K562 (cell line): ENCODE measurements around the gene RDH13. TPM values are rescaled to one million over a fixed set of nuclear protein-coding genes. Genes with fewer than 3 reads are reported as not detected.

Experiments
- ATAC-seq: fragments of 200-7000 bp; cut with Tn5 transposase; 3 replicates; pipeline ENCODE4 v1.9.1; 2020; ENCODE audit warnings: moderate library complexity
- BruUV-seq: library from RNA; stranded (reverse); fragments of 400-500 nt; replicated peaks from 2 replicates; lab custom pipeline; 2021; lab: Mats Ljungman, UMichigan
- CTCF ChIA-PET: fragments of 300-600 bp; formaldehyde crosslinking; extraction: SDS; loops from one replicate; lab custom pipeline; 2021; ENCODE audit warnings: low intra/inter-chr PET ratio; lab: Yijun Ruan, JAX
- POLR2A ChIA-PET: fragments of 300-600, 350-650 bp; sonication (Branson Sonifier 250); formaldehyde crosslinking; extraction: SDS; loops from one replicate; lab custom pipeline; 2021; ENCODE audit warnings: antibody characterized with exemption, inconsistent platforms; lab: Yijun Ruan, JAX
- DNase-seq, 4 experiments: peaks; one replicate each; pipeline versions ENCODE4 v3.0.0 to v3.0.0-alpha.2; 2011 to 2018; ENCODE audit warnings: low spot score in 3 of 4, mixed read lengths in 3 of 4; ENCODE audit errors: extremely low read depth in 1 of 4
- FAIRE-seq: peaks from 2 replicates; lab custom pipeline; 2011; peaks lifted over from hg19 to GRCh38; lab: Jason Lieb, UNC
- H2AFZ ChIP-seq: 2 replicates; pipeline ENCODE4 v1.6.0; 2011; ENCODE audit warnings: low read depth, low read length, control low read depth, inconsistent platforms
- H3K27ac ChIP-seq: fragments of 200-600 bp; 3 replicates; pipeline ENCODE4 v1.8.0; 2011; ENCODE audit warnings: low read depth, mild to moderate bottlenecking, control low read depth, inconsistent platforms, low read length, moderate library complexity, mixed read lengths; ENCODE audit errors: extremely low read depth
- H3K27me3 ChIP-seq, 2 experiments: fragments of 300-600 bp in 1 of 2; 2 replicates in 1 of 2; 3 replicates in 1 of 2; pipeline versions ENCODE4 v1.6.0 to v1.8.0; 2011; ENCODE audit warnings: inconsistent platforms in 2 of 2, low read length in 2 of 2, mild to moderate bottlenecking in 1 of 2, mixed read lengths in 1 of 2, moderate library complexity in 1 of 2; ENCODE audit not compliant: control insufficient read depth in 2 of 2, insufficient read depth in 2 of 2
- H3K36me3 ChIP-seq: fragments of 300-600 bp; 3 replicates; pipeline ENCODE4 v1.8.0; 2011; ENCODE audit warnings: mild to moderate bottlenecking, low read length, inconsistent platforms; ENCODE audit not compliant: control insufficient read depth, insufficient read depth
- H3K4me1 ChIP-seq, 2 experiments: fragments of 200-600 bp in 1 of 2; replicated peaks in 1 of 2; 2 replicates in 1 of 2; 3 replicates in 1 of 2; pipeline versions ENCODE4 v1.5.1 to v1.8.0; 2011; ENCODE audit warnings: inconsistent platforms in 2 of 2, low read length in 2 of 2, mild to moderate bottlenecking in 1 of 2, mixed read lengths in 1 of 2, moderate library complexity in 1 of 2; ENCODE audit not compliant: control insufficient read depth in 2 of 2, insufficient read depth in 2 of 2
- H3K4me2 ChIP-seq: 2 replicates; pipeline ENCODE4 v1.6.1; 2011; ENCODE audit warnings: low read length, control low read depth, inconsistent platforms, mixed read lengths; ENCODE audit not compliant: insufficient read depth
- H3K4me3 ChIP-seq: fragments of 200-600 bp; sonication (generic), shearing (Covaris generic); 2 replicates; pipeline ENCODE4 v1.5.1; 2016; ENCODE audit warnings: control low read depth, inconsistent platforms
- H3K79me2 ChIP-seq: fragments of 200-600 bp; 3 replicates; pipeline ENCODE4 v1.8.0; 2011; ENCODE audit warnings: low read length, inconsistent platforms; ENCODE audit not compliant: control insufficient read depth, insufficient read depth
- H3K9ac ChIP-seq, 2 experiments: 2 replicates each; pipeline versions ENCODE4 v1.6.0 to v1.6.1; 2011; ENCODE audit warnings: low read depth in 2 of 2, low read length in 2 of 2, control low read depth in 1 of 2, inconsistent platforms in 1 of 2, mild to moderate bottlenecking in 1 of 2, mixed read lengths in 1 of 2; ENCODE audit not compliant: insufficient read depth in 1 of 2
- H3K9me1 ChIP-seq: one replicate; pipeline ENCODE4 v1.6.0; 2011; ENCODE audit warnings: inconsistent platforms, mild to moderate bottlenecking, low read length, moderate library complexity; ENCODE audit not compliant: control insufficient read depth, insufficient read depth
- H3K9me3 ChIP-seq: replicated peaks from 2 replicates; pipeline ENCODE4 v1.5.1; 2011; ENCODE audit warnings: low read depth, low read length, inconsistent platforms; ENCODE audit not compliant: control insufficient read depth, insufficient read depth
- H4K20me1 ChIP-seq: replicated peaks from 2 replicates; pipeline ENCODE4 v1.6.1; 2011; ENCODE audit warnings: low read length, inconsistent platforms, mixed read lengths; ENCODE audit not compliant: control insufficient read depth, insufficient read depth
- CEBPG ChIP-seq, 3 experiments: fragments of 200-800 bp in 1 of 3; sonication (Bioruptor generic) in 1 of 3; sonication (generic) in 1 of 3; formaldehyde crosslinking in 1 of 3; IDR thresholded peaks in 2 of 3; conservative IDR thresholded peaks in 1 of 3; 2 replicates each; pipeline versions ENCODE4 v1.6.1 to v1.8.0; 2016 to 2022; ENCODE audit warnings: missing compliant biosample characterization in 2 of 3, missing genetic modification characterization in 2 of 3, mild to moderate bottlenecking in 1 of 3, missing genetic modification reagents in 1 of 3
- DMBX1 ChIP-seq: fragments of 250-450 bp; sonication (Bioruptor Pico); IDR thresholded peaks from 2 replicates; pipeline ENCODE4 v1.8.0; 2022; ENCODE audit warnings: inconsistent platforms, mild to moderate bottlenecking, moderate library complexity, borderline replicate concordance
- POLR2G ChIP-seq: fragments of 200-400 bp; formaldehyde crosslinking; IDR thresholded peaks from 2 replicates; pipeline ENCODE4 v1.6.1; 2017; ENCODE audit warnings: low read depth, mild to moderate bottlenecking, antibody characterized with exemption, low read length, moderate library complexity
- TCF3 ChIP-seq: sonication (generic); formaldehyde crosslinking; IDR thresholded peaks from 2 replicates; pipeline ENCODE4 v1.4.0; 2020; ENCODE audit warnings: mild to moderate bottlenecking, missing genetic modification reagents
- ZNF134 ChIP-seq: fragments of 250-450 bp; sonication (Bioruptor Pico); conservative IDR thresholded peaks from 2 replicates; pipeline ENCODE4 v1.4.0; 2020
- ZNF3 ChIP-seq: fragments of 250-450 bp; sonication (Bioruptor Pico); IDR thresholded peaks from 2 replicates; pipeline ENCODE4 v1.5.0; 2021; ENCODE audit warnings: mild to moderate bottlenecking, moderate library complexity
- WGBS: fragments of 100-300 bp; shearing (Covaris generic); methylation state at CpG from one replicate; pipeline ENCODE4 v1.1.6; 2016; ENCODE audit warnings: low coverage, mixed read lengths; ENCODE audit not compliant: insufficient coverage; ENCODE audit errors: missing lambda C conversion rate; 5-methylcytosine and 5-hydroxymethylcytosine counted together
- in situ Hi-C: fragments of 300-500 bp; cut with MboI; formaldehyde crosslinking; loops from 4 replicates; pipeline ENCODE4 v1.15.0; 2018; ENCODE audit warnings: inconsistent platforms, mixed read lengths
- intact Hi-C: fragments of 100-400 bp; cut with micrococcal nuclease; formaldehyde crosslinking; loops from 2 replicates; pipeline ENCODE4 v1.14.2; 2022
- polyA plus RNA-seq, 8 experiments: library from polyadenylated mRNA; depleted of rRNA in 4 of 8; stranded (reverse) in 5 of 8; unstranded in 3 of 8; fragments of >200 nt; fragmentation: Nextera tagmentation in 2 of 8; fragmentation: Illumina TruSeq in 1 of 8; extraction: Ambion mirVana in 2 of 8; extraction: Trizol in 1 of 8; gene quantifications; 2 replicates each; pipeline versions ENCODE4 v1.2.1 to v1.2.3, GENCODE V29; 2011 to 2014; ENCODE audit warnings: inconsistent platforms in 1 of 8, missing spikeins in 1 of 8
- total RNA-seq, 7 experiments: library from RNA; depleted of rRNA in 6 of 7; stranded (reverse); fragments of >200 nt in 6 of 7; fragmentation: Illumina TruSeq in 2 of 7; extraction: Trizol in 2 of 7; gene quantifications; 2 replicates each; pipeline versions ENCODE4 v1.2.1 to v1.2.3, GENCODE V29; 2011 to 2021; ENCODE audit warnings: low replicate concordance in 1 of 7

Gene RDH13
- total and polyA plus RNA-seq, 9 of the 15 experiments (the other 6 are each of a cell fraction or from before 2014, with no cell fraction given): 7.5 to 70.3 (median 39.5) TPM

GRCh38 chr19:55111238-55111831 is 48.4 kb upstream of the RDH13 start (continued):
- TF ChIP-seq TCF3 (CRISPR knock-in tag): no peak
- TF ChIP-seq DMBX1 (CRISPR knock-in tag): no peak
- TF ChIP-seq ZNF3 (CRISPR knock-in tag): no peak

DNA sequence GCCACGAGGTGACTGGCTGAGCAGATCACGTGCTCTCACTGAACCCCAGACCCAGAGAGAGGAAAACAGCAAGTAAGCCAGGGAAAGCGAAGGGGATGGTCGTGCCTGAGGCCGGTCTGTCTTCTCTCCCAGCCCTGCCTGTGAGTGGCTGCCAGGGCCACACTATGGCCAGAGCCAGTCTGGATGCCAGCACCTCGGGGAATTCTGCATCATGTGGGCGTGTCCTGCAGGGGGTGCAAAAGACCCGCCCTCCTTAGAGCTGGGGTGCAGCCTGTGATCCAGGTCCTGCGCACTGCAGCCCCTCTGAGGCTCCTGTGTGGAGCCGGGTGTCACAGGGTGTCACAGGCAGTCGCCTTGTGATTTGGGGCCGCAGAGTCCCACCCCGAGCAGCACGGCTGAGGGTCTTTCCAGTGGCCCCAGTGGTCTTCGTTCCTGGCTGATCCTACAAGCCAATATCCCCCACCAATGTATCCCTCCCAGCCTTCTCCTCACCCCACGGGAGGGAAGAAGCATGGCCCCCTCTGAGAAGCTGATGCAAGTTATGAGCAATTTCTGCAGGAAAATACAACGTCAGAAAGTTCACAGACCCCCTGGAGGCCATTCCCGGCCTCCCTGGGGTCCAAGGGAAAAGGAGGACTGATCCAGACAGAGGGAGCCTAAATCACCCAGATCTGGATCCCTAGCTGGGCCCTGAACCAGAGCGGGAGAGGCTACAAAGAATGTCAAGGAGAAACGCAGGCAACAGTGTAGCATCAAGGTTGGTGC is 46.8 kb upstream of the RDH13 start:
- Histone ChIP-seq H3K27me3 (no peaks in the 10 kb centered on the region), H3K36me3 (peaks cover 70% of the 10 kb centered on the region; the same call in 2 of the 3 replicates), H4K20me1 (peaks cover 17% of the 10 kb centered on the region; the same call in 1 of the 2 replicates), H3K4me3 (no peak overlapping the region), H3K4me2 (no peak overlapping the region), H3K27ac (no peak overlapping the region), H3K4me1 (peaks cover 19 to 44% of the 10 kb centered on the region in 2 experiments; a peak in 4 of 5 replicates), H3K79me2 (peaks cover 53% of the 10 kb centered on the region), H3K9me3 (no peaks in the 10 kb centered on the region), H3K9ac (peak overlapping the region in 1 of 2 experiments; percentile 54; a peak in 2 of 4 replicates), H2AFZ (no peak overlapping the region), H3K9me1 (peaks cover 4% of the 10 kb centered on the region)
- BruUV-seq: no TSS peak
- in situ Hi-C loops: no loop called here
- FAIRE-seq (no peak), DNase-seq (peak in 1 of 4 experiments; percentile 12), ATAC-seq (no peak)
- ChIA-PET POLR2A (interaction anchor here (0.6 kb wide), 2 partner anchors 11 to 229 kb away, joined by 3 read pairs; no protein-coding TSS in a partner anchor), CTCF (no interaction called here)
- TF ChIP-seq CEBPG (CRISPR knock-in tag; IDR thresholded peaks at IDR 0.05): 0 out of 2 replicates have a peak, but pooled peaks have one; percentile 32
- no peak for TF ChIP-seq CEBPG (tag; conservative IDR thresholded peaks at IDR 0.05 in 1 of 2, IDR thresholded peaks at IDR 0.05 in 1 of 2)
- TF ChIP-seq ZNF134 (CRISPR knock-in tag): no peak
- TF ChIP-seq POLR2G: peak; percentile 43; the same call in 1 of the 2 replicates
- intact Hi-C loops: no loop called here
- WGBS: 85% methylated on average over 16 of the region's 20 CpGs
